HPDE6-E6E7 (cell line): Measurements from ENCODE around the gene GALNT10.

ENCODE experiments used
- DNase-seq: peaks from one replicate; pipeline ENCODE4 v3.0.0; 2011; ENCODE audit warnings: missing footprints; ENCODE audit errors: extremely low spot score

The GALNT10 gene

GRCh38 chr5:154403776-154404387 is 213.3 kb downstream of the GALNT10 start:
- no peak for DNase-seq

GRCh38 chr5:154405078-154405792 is 214.7 kb downstream of the GALNT10 start:
- peak; percentile 84 for DNase-seq

- DNase-seq = no peak
These were observed 215.7 kb downstream of the GALNT10 start for GRCh38 chr5:154406231-154406630.

GRCh38 chr5:154406826-154407225 is 216.3 kb downstream of the GALNT10 start:
- no peak for DNase-seq

GRCh38 chr5:154408811-154409210 is 218.3 kb downstream of the GALNT10 start:
- DNase-seq = no peak

- DNase-seq = no peak
These were observed 218.8 kb downstream of the GALNT10 start for GRCh38 chr5:154409230-154409840.

- no peak for DNase-seq
These were observed 219.5 kb downstream of the GALNT10 start for GRCh38 chr5:154410008-154410407.

GRCh38 chr5:154410786-154411185 is 220.3 kb downstream of the GALNT10 start:
- no peak for DNase-seq

- no peak for DNase-seq
These were observed 220.8 kb downstream of the GALNT10 start for GRCh38 chr5:154411338-154411737.

- no peak for DNase-seq
These were observed 221.8 kb downstream of the GALNT10 start for GRCh38 chr5:154412316-154412715.

- DNase-seq = no peak
These were observed 222.4 kb downstream of the GALNT10 start for GRCh38 chr5:154412925-154413324.

GRCh38 chr5:154415114-154415513 is 224.6 kb downstream of the GALNT10 start:
- no peak for DNase-seq

GRCh38 chr5:154418344-154418820 is 227.8 kb downstream of the GALNT10 start:
- DNase-seq = no peak

GRCh38 chr5:154419236-154419635 is 228.7 kb downstream of the GALNT10 start:
- DNase-seq = no peak

GRCh38 chr5:154421868-154422267 is 231.3 kb downstream of the GALNT10 start:
- no peak for DNase-seq

- no peak for DNase-seq
These were observed 231.8 kb downstream of the GALNT10 start for GRCh38 chr5:154422298-154422697.

GRCh38 chr5:154428208-154428607 is 237.7 kb downstream of the GALNT10 start:
- no peak for DNase-seq

- DNase-seq = no peak
These were observed 238.8 kb downstream of the GALNT10 start for GRCh38 chr5:154429341-154429740.

- no peak for DNase-seq
These were observed 239.9 kb downstream of the GALNT10 start for GRCh38 chr5:154430466-154430865.

- DNase-seq = no peak
These were observed 240.6 kb downstream of the GALNT10 start for GRCh38 chr5:154430961-154431630.

GRCh38 chr5:154435226-154435625 is 244.7 kb downstream of the GALNT10 start:
- no peak for DNase-seq

GRCh38 chr5:154437281-154437965 is 246.9 kb downstream of the GALNT10 start:
- DNase-seq = no peak
